Testis (tissue), 2 donors: ENCODE data around the gene RILP.

Source experiments
- CTCF ChIP-seq, 3 experiments: fragments of 450-650 bp in 2 of 3; fragments of 200-600 bp in 1 of 3; sonication (generic) in 1 of 3; IDR thresholded peaks; one replicate each; pipeline ENCODE4 v1.5.1; 2016 to 2019; ENCODE audit warnings: antibody characterized with exemption in 3 of 3, mild to moderate bottlenecking in 2 of 3, moderate library complexity in 1 of 3
- POLR2A ChIP-seq: fragments of 450-650 bp; IDR thresholded peaks from one replicate; pipeline ENCODE4 v1.6.1; 2017; ENCODE audit warnings: antibody characterized with exemption, mild to moderate bottlenecking, moderate library complexity

DNA sequence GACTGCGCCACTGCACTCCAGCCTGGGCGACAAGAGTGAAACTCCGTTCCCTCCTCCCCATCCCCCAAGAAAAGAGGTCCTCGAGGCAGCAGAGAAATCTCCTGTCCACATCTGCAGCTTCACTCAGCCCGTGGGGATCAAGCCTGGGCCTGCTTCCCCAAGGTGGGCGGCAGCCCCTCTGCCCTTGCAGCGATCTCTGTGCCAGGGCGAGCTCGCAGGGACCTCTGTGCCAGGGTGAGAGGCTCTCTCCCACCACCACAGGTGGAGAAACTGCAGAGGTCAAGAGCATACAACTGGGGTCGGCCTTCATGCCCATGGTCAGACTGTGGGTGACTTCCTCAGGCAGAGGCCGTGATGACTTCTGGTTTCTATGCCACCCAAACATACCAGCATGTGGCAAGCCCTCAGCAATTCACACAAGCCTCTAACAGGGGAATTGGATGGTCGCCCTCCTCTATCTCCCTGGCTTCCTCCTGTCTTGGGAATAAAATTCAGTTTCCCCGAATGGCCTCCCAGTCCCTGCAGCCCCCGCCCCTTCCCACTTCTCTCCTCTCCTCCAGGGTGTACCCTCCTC lies 26.5 kb downstream of the RILP start:
- no peak for TF ChIP-seq CTCF (IDR thresholded peaks at IDR 0.05)
- no peak for TF ChIP-seq POLR2A
